ENCODE data around the gene NECTIN1. TPM values are rescaled to one million over a fixed set of nuclear protein-coding genes. Genes with fewer than 3 reads are reported as not detected.
A peak's percentile ranks its signal among the peaks of the same experiment; 100 is the strongest.

The NECTIN1 gene
- total and polyA plus RNA-seq, 2 donors (not counting 3 experiments of a cell fraction or from before 2014, with no cell fraction given): 10.8 to 23.6 TPM

DNA sequence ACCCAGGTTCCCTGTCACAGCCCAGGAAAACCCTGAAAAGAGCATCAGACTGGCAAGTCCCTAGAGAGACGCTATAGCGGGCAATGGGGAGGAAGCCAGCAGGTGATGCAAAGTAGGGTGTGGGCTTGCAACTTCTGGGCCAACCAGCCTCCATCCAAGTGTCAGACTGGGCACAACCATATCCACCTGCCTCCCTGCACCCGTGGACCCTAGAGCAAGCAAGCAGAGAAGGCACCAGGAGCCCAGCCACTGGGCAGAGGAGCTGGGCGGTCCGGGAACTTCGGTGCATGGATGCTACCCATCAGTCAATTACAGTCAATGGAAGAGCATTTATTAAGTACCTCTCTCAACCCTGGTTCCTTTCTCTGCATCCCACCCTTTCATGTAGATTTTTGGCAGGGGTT, 2.8 kb downstream of the NECTIN1 start:
- TF ChIP-seq GATA2 (IDR thresholded peaks at IDR 0.05; ENCODE audit: insufficient read depth, insufficient read length, low read depth, low read length) (no peak), EZH2 (IDR thresholded peaks at IDR 0.05; ENCODE audit: borderline replicate concordance, low read depth, low read length, severe bottlenecking) (no peak), JUN (IDR thresholded peaks at IDR 0.05; ENCODE audit: borderline replicate concordance, insufficient read depth, insufficient read length, low read depth) (no peak)
- no peak for DNase-seq (ENCODE audit: low read depth, low spot score)
- Histone ChIP-seq H2AFZ (ENCODE audit: low read depth, low read length) (no peak overlapping the region), H3K27me3 (ENCODE audit: control insufficient read depth in 2 of 2, insufficient read depth in 2 of 2, low read length in 2 of 2) (no peaks in the 10 kb centered on the region), H3K9me1 (replicated peaks; ENCODE audit: control insufficient read depth, extremely low read depth, insufficient read depth, low read length) (no peaks in the 10 kb centered on the region), H3K4me2 (ENCODE audit: insufficient read depth, low read length) (no peak overlapping the region), H3K79me2 (ENCODE audit: control insufficient read depth, insufficient read depth, low read length) (peaks cover 2% of the 10 kb centered on the region), H3K4me1 (ENCODE audit: control insufficient read depth, extremely low read depth, insufficient read depth, low read length) (peaks cover 41% of the 10 kb centered on the region), H3K9ac (replicated peaks; ENCODE audit: extremely low read depth, insufficient read depth, low read length) (no peak overlapping the region), H3K36me3 (ENCODE audit: control insufficient read depth in 2 of 2, extremely low read depth in 1 of 2, insufficient read depth in 2 of 2, low read length in 2 of 2) (no peaks in the 10 kb centered on the region), H3K4me3 (replicated peaks in 1 of 3; ENCODE audit: insufficient read depth in 1 of 3, low read depth in 1 of 3, low read length in 3 of 3) (no peak overlapping the region), H3K27ac (ENCODE audit: insufficient read depth, low read depth, low read length) (no peak overlapping the region), H3K9me3 (replicated peaks; ENCODE audit: control insufficient read depth, insufficient read depth, low read length) (no peaks in the 10 kb centered on the region), H4K20me1 (replicated peaks; ENCODE audit: control insufficient read depth, extremely low read depth, insufficient read depth, low read length) (no peaks in the 10 kb centered on the region)
- no TSS peak for BruUV-seq (replicated peaks)
- POLR2A ChIA-PET: no interaction called here
- intact Hi-C loops (cut with micrococcal nuclease): loop anchor here (5.0 kb wide), 2 partner anchors 374 to 486 kb away; partner anchors contain the start of gene OAF
- FAIRE-seq: no peak
- CTCF ChIA-PET: interaction anchor here (0.8 to 4.5 kb wide), 2 partner anchors 59 to 84 kb away, joined by 3 to 128 read pairs; no protein-coding TSS in a partner anchor
- dilution Hi-C loops (cut with MboI; ENCODE audit: extremely low pct_ligation_motif_present, low sequenced_read_pairs): no loop called here

DNA sequence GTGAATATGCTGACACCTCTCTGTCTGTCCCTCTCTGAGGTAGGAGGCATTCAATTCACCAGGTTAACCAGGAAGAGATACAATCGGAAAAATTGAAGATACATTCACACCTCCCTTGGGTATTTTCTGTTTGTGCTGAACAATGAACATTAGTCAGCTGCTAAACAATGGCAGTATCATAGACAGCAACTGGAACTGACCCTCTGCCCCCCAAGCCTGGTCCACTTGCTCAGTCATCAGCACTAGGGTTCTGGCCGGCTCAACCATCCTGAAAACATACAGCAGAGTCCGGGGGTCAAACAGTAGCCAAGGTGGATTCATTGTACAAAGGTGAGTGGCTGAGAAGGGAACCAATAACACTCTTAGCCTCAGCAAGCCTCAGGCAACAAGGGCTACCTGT, 4.0 kb downstream of the NECTIN1 start:
- Histone ChIP-seq H3K79me2 (ENCODE audit: control insufficient read depth, insufficient read depth, low read length) (peaks cover 2% of the 10 kb centered on the region), H3K36me3 (ENCODE audit: control insufficient read depth in 2 of 2, extremely low read depth in 1 of 2, insufficient read depth in 2 of 2, low read length in 2 of 2) (no peaks in the 10 kb centered on the region), H3K4me2 (ENCODE audit: insufficient read depth, low read length) (no peak overlapping the region), H3K27ac (ENCODE audit: insufficient read depth, low read depth, low read length) (no peak overlapping the region), H3K9me1 (replicated peaks; ENCODE audit: control insufficient read depth, extremely low read depth, insufficient read depth, low read length) (no peaks in the 10 kb centered on the region), H3K4me1 (ENCODE audit: control insufficient read depth, extremely low read depth, insufficient read depth, low read length) (peaks cover 36% of the 10 kb centered on the region), H2AFZ (ENCODE audit: low read depth, low read length) (no peak overlapping the region), H3K9ac (replicated peaks; ENCODE audit: extremely low read depth, insufficient read depth, low read length) (no peak overlapping the region), H3K9me3 (replicated peaks; ENCODE audit: control insufficient read depth, insufficient read depth, low read length) (no peaks in the 10 kb centered on the region), H3K4me3 (replicated peaks in 1 of 3; ENCODE audit: insufficient read depth in 1 of 3, low read depth in 1 of 3, low read length in 3 of 3) (no peak overlapping the region), H4K20me1 (replicated peaks; ENCODE audit: control insufficient read depth, extremely low read depth, insufficient read depth, low read length) (no peaks in the 10 kb centered on the region), H3K27me3 (ENCODE audit: control insufficient read depth in 2 of 2, insufficient read depth in 2 of 2, low read length in 2 of 2) (no peaks in the 10 kb centered on the region)
- TF ChIP-seq GATA2 (IDR thresholded peaks at IDR 0.05; ENCODE audit: insufficient read depth, insufficient read length, low read depth, low read length): no peak
- ChIA-PET CTCF (interaction anchor here (1.3 kb wide), 1 partner anchor 32 kb away, joined by 4 read pairs; no protein-coding TSS in a partner anchor), POLR2A (no interaction called here)
- dilution Hi-C loops (cut with MboI; ENCODE audit: extremely low pct_ligation_motif_present, low sequenced_read_pairs): no loop called here
- DNase-seq (ENCODE audit: low read depth, low spot score): no peak
- no TSS peak for BruUV-seq (replicated peaks)
- intact Hi-C loops (cut with micrococcal nuclease): loop anchor here (5.0 kb wide), 2 partner anchors 373 to 487 kb away; partner anchors contain the start of gene OAF
- peak; percentile 33 for FAIRE-seq

Measured in endothelial cell of umbilical vein (primary cell).